GM19463 (cell line): ENCODE data around the gene ITCH.
"Not testable (repeated sequence)": the region's sequence is repeated elsewhere in the genome, so short reads cannot be mapped to it uniquely, and the experiment has no call there.

Source experiments
- ATAC-seq: cut with Tn5 transposase; IDR thresholded peaks from one replicate; pipeline ENCODE4 v1.9.1; 2021; ENCODE audit warnings: mild to moderate bottlenecking, moderate library complexity; ENCODE audit not compliant: unreplicated experiment

The ITCH gene

DNA sequence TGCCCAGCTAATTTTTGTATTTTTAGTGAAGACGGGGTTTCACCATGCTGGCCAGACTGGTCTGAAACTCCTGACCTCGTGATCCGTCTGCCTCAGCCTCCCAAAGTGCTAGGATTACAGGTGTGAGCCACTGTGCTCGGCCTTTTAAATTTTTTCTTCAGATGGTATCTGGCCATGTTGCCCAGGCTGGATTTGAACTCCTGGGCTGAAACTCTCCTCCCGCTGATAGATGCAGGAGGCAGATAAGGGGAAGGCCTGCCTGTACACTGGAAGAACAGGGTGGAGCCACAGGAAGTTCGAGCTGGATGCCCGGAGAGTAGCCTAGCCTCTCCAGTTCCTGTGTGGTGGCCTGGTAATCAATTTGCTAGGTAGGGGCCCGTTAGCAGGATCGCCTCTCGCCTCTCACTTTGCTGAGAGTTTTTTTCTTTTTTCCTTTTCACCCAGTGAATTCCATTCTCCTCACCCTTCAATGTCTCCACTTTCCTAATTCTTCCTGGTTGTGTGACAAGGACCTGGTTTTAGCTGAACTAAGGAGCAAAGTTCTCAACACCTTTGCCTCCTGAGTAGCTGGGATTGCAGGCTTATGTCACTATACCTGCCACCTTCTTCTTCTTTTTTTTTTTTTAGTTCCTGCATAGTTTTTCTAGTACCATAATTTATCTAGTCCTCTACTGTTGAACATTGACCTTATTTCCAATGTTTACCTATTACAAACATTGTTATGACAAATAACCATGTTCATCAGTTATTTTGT lies 19.4 kb upstream of the ITCH start:
- ATAC-seq, result no peak

DNA sequence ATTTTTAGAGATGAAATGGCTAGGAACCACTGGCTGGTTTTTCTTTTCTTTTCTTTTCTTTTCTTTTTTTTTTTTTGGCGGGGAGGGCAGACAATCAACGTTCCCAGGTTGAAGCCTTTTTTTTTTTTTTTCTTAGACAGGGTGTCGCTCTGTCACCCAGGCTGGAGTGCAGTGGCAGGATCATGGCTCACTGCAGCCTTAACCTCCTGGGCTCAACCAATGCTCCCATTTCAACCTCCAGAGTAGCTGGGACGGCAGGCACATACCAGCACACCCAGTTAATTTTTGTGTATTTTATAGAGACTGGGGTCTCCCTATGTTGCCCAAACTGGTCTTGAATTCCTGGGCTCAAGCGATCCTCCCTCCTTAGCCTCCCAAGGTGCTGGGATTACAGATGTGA lies 18.8 kb upstream of the ITCH start:
- no peak for ATAC-seq

DNA sequence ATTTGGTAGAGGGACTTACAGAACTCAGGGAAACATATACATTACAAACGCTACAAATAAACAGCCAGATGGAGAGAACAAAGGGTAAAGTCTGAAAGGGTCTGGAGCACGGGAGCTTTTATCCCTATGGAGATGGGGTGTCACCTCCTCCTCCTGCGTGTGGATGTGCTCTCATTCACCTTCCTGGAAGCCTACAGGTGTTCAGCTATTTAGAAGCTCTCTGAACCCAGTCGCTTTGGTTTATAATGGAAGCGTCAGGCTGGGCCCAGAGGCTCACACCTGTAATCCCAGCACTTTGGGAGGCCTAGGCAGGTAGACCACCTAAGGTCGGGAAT lies 17.7 kb upstream of the ITCH start:
- ATAC-seq, result no peak

DNA sequence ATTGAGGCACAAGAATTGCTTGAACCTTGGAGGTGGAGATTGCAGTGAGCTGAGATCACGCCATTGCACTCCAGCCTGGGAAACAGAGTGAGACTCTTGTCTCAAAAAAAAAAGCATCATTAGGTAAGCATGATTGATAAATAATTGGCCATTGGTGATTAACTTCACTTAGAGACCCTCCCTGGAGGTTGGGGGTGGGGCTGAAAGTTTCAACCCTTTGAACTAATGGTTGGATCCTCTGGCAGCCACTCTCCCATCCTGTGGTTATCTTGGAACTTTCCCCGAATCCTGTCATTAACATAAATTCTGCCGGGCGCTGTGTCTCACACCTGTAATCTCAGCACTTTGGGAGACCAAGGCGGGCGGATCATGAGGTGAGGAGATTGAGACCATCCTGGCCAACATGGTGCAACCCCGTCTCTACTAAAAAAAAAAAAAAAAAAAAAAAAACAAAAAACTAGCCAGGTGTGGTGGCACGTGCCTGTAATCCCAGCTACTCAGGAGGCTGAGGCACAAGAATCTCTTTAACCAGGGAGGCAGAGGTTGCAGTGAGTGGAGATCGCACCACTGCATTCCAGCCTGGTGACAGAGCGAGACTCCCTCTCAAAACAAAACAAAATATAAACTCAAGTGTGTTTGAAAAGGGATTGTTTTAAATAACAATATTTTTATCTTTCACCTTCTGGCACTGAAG lies 17.1 kb upstream of the ITCH start:
- not testable (repeated sequence) for ATAC-seq

DNA sequence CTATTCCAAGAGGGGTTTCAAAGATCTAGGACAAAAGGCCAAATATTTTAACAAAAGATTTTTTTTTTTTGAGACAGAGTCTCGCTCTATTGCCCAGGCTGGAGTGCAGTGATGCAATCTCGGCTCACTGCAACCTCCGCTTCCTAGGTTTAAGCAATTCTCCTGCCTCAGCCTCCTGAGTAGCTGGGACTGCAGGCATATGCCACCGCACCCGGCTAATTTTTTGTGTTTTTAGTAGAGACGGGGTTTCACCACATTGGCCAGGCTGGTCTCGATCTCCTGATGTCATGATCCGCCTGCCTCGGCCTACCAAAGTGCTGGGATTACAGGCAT lies 16.6 kb upstream of the ITCH start:
- ATAC-seq, result not testable (repeated sequence)

DNA sequence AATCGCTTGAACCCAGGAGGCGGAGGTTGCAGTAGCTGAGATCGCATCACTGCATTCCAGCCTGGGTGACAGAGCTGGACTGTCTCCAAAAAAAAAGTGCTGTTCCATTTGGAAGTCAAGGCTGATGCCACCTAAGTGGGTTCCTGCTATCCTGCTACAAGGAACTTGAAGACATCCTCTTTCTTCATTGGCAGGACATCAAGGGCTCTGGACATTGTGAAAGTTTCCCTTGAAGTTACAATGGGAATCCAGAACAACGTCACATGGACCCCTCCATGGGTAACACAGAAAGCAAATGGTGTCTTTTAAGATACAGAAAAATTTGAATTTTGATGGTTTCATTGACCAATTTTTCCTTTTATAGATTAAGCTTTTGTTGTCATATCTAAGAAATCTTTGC lies 15.5 kb upstream of the ITCH start:
- ATAC-seq, result no peak

DNA sequence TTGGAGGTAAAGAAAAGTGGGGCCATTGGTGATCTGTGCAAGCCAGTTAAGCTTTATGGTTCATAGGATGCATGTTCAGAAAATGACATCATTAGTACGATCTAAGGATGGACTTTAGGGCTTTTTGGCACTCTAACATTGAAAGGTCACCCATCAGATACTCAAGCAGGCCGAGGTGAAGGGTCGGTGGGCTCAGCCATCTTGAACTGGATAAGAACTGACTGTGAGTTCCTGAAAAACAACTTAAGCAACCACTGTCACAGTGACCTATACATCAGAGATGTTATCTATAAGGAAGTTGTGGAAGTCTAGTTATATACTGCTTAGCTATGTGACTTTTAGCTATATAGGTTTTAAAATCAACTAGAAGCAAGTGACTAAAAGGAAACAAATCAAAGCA lies 13.0 kb upstream of the ITCH start:
- no peak for ATAC-seq

DNA sequence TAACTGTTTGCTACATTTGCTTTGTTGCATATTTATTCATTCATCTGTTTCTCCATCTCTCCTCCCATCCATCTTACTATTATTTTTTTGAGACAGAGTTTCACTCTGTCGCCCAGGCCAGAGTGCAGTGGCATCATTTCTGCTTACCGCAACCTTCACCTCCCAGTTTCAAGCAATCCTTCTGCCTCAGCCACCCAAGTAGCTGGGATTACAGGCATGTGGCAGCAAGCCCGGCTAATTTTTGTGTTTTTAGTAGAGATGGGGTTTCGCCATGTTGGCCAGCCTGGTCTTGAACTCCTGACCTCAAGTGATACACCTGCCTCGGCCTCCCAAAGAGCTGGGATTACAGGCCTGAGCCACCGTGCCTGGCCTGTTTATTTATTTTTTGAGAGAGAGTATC lies 9.6 kb upstream of the ITCH start:
- ATAC-seq, result not testable (repeated sequence)

DNA sequence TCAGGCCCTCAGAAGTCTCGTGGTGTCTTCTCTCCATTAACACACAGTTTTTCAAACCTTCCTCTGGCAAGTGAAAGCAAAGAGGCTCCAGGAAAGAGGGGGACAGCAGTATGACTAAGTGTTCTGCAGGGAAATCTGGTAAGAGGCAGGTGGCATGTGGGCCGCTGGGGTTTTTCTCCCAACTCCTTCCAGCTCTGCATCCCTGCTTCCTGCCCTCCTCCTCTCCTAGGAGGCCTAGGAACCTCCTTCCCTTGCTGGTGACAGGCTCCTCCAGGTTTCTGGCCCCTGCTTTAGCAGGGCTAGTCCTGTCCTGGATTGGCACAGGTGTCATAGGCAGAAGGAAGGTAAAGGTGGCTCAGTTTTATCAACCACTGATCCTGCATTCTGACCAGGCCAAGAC lies 7.6 kb upstream of the ITCH start:
- no peak for ATAC-seq

DNA sequence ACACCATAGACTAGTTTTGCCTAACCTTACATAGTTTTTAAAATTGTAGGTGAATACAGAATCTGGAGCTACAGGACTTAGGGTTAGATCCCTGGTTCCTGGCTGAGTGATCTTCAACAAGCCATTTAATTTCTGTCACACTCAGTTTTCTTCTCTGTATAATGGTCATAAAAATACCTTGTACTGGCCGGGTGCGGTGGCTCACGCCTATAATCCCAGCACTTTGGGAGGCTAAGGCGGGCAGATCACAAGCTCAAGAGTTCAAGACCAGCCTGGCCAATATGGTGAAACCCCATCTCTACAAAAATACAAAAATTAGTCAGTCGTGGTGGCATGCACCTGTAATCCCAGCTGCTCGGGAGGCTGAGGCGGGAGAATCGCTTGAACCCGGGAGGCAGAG lies 3.3 kb upstream of the ITCH start:
- ATAC-seq, result not testable (repeated sequence)

DNA sequence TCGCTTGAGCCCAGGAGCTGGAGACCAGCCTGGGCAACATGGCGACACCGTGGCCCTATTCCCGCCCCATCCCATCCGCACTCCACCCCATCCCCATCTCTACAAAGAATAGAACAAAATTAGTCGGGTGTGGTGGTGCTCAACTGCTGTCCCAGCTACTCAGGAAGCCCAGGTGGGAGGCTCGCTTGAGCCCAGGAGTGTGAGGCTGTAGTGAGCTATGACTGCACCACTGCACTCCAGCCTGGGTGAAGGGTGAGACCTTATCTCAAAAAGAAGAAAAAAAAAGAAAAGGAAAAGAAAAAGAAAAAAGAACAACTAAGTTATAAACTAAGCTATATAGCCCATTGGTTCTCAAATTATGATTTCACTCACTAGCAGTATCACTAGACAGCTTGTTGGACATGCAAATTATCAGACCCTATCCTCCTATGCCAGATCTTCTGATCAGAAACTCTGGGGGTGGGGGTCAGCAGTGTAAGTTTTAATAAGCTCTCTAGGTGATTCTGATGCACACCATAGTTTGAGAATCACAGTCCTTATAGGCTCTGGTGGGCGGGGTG lies 491 bp upstream of the ITCH start:
- ATAC-seq, result peak; percentile 4

DNA sequence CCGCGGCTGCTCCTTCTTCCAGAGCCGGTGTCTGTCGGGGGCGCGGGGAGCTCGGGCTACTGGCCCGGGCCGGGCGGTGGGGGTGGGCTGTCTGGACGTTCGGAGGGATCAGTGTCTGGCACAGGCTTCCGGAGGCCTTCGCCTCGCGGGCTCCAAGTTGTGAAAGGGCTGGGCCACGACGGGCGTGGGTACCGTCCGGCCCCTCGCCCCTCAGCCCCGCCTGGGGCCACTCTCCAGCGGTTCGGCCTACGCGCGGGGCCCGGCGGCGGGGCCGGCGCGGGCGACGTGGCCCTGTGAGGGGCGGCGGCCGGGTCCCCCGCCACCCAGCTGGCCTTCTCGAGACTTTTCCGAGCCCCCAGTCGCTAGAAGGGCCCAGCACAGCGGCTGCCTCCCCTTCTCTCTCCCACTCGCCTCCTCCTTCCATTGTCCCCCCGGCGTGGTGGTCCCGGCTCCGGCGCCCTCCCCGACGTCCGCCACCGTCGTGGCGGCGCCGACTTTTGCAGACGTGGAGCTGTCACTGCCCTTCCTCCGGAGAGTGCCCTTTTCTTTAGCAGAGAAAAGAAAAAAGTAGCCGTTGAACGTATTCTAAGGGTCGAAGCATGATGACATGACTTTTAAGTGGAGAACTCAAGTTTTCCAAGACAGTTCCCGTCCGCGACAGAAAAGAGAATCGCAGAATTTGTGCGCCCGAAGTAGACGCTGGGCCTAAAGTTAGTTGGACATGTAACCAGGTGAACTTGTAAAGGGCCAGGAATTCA lies 571 bp downstream of the ITCH start:
- peak; percentile 33 for ATAC-seq

DNA sequence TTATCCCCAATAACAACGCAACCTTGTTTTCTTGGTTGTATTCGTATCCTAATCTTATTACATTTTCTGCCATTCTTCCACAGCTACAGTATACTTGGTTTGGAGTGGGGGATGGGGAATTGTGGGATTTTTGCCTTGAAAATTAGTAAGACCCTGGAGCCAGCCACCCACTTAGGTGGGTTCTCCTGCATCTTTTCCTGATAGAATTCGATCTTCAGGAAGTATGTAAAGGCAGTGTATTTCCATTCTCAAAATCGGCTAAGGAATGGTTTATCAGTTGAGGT lies 1.1 kb downstream of the ITCH start:
- no peak for ATAC-seq

DNA sequence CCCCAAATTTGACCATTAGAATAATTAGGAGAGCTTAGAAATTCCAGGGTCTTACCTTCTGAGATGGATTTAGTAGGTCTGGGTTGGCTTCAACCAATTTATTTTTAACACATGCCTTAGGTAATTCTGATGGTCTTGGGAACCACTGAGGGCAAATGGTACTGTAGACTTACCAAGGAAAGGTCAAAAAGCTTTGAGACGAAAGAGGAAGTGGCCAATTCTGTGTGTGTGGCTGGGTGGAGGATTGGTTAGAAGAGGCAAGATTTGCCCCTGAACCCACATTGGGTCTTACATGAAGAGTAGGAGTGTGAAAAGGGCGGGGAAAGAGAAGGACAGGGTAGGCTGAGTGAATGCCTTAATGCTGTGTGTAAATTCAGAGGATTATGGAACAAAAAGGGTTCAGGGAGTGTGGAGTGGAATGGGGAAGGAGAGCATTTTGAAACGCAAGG lies 2.7 kb downstream of the ITCH start:
- no peak for ATAC-seq

DNA sequence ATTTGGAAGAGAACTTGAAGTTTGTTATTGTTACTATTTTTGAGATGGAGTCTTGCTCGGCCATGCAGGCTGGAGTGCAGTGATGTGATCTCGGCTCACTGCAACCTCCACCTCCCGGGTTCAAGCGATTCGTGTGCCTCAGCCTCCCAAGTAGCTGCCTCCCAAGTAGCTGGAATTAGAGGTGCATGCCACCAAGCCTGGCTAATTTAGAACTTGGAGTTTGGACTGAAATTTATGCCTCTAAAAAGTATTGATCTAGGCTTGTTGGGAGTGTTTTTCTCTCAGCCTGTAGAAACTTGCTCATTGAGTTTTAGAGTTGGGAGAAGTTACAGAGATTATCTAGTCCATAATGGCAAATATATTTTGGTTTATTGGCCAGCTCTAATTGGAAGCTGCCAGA lies 4.1 kb downstream of the ITCH start:
- no peak for ATAC-seq

DNA sequence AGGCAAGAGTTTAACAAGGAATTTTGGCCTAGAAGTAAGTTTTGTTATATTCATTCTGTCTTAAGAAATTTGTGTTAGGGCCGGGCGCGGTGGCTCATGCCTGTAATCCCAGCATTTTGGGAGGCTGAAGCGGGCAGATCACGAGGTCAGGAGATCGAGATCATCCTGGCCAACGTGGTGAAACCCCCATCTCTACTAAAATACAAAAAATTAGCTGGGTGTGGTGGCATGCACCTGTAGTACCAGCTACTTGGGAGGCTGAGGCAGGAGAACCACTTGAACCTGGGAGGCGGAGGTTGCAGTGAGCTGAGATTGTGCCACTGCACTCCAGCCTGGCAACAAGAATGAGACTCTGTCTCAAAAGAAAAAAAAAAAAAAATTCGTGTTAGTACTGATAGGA lies 4.8 kb downstream of the ITCH start:
- not testable (repeated sequence) for ATAC-seq

DNA sequence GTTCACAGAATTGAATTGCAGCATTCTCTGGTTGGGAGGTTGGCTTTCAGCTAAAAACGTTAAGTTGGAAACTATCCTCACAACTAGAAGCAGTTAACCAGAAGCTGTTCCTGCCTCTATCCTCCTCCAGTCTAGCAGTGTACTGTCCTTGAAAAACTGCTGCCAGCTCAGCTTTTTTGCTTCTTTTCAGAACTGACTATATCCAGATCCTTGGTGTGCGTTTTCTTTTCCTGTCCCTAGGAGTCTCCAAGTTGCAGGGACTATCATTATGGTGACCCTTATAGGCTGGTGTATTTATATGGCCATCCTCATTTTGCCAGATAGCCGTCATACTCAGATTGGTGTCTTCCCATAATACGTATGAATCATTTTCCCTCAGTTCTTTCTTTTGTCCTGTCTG lies 5.5 kb downstream of the ITCH start:
- no peak for ATAC-seq

DNA sequence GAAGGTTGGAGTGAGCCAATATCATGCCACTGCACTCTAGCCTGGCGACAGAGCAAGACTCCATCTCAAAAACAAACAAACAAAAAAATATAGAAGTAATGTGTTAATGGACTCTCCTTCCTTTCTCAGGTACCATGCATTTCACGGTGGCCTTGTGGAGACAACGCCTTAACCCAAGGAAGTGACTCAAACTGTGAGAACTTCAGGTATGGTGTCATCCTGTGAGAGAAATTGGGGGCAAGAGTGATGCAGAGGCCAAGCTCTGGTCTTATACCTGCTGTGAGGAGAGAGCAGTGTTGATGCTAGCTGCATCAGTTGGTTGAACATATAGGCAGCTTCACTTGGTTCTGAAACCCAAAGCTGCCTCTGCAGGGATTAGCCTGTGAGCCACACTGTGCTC lies 6.2 kb downstream of the ITCH start:
- no peak for ATAC-seq

DNA sequence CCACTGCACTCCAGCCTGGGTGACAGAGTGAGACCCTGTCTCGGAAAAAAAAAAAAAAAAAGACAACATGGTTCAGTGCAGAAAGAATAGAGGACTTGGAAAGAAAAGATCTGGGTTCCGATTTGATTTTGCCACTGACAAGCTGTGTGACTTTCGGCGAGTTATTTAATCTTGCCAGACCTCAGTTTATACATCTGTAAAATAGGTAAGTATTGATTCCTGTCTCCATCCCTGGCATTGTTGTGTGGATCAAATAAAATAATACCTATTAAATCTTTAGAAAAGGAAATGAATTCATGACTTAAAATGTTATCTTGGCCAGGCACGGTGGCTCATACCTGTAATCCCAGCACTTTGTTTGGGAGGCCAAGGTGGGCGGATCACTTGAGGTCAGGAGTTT lies 7.0 kb downstream of the ITCH start:
- no peak for ATAC-seq

DNA sequence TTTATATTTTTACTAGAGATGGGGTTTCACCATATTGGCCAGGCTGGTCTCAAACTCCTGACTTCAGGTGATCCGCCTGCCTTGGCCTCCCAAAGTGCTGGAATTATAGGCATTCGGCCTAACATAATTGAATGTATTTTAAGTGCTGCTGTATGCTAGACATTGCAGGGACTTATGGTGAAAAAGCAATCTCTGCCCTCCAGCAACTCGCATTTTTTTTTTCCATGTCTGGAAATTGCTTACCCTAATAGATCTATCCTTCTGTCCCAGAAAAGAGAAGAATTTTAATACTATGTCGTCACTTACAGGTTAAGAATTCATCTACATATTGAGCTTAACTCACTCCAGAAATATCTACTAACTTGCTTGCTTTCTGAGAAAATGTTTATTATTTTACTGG lies 10.4 kb downstream of the ITCH start:
- ATAC-seq, result no peak

DNA sequence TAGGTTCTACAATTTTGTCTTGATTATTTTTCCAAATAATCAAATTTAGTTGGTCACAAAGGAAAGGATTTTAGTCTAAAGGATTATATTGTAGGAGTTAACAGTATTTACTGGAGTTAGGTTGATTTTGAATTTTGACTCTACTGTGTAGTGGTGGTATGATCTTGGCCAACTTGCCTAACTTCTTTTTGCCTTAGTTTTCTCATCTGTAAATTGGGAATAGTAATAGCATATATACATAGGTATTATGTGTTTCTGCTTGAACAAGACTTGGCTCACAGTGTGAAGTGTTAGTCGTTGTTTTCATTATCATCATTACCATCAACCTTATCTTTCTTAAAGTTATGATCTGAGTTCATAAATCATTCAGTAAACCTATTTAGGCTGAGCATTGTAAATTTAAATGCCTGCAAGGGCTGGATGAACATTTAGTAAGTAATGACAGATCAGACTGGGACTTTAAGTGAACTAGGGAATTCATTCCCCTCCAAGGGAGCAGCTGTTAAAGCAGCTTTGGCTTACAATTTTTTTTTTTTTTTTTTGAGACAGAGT lies 11.2 kb downstream of the ITCH start:
- no peak for ATAC-seq

DNA sequence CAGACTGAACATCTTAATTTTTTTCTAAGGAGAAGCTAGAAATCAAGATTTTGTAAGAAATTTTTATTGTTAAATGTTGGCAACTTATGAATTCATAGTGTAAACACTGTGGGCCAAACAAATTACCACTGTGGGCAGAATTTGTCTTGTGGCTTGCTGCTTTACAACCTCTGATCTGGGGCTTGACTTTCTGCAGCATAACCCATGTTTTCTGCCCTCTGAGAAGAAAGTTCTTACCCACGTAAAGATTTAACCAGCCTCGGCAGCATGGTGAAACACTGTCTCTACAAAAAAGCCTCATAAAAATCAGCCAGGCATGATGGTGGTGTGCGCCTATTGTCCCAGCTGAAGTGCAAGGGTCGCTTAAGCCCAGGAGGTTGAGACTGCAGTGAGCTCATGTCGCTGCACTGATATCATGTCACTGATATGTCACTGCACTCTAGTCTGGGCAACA lies 12.9 kb downstream of the ITCH start:
- ATAC-seq, result no peak
